Measurements from ENCODE around the gene KIRREL3. TPM values are rescaled to one million over a fixed set of nuclear protein-coding genes. Genes with fewer than 3 reads are reported as not detected.

The KIRREL3 gene
- total RNA-seq, 1 donor from 2014 or later = 0.26 TPM

DNA sequence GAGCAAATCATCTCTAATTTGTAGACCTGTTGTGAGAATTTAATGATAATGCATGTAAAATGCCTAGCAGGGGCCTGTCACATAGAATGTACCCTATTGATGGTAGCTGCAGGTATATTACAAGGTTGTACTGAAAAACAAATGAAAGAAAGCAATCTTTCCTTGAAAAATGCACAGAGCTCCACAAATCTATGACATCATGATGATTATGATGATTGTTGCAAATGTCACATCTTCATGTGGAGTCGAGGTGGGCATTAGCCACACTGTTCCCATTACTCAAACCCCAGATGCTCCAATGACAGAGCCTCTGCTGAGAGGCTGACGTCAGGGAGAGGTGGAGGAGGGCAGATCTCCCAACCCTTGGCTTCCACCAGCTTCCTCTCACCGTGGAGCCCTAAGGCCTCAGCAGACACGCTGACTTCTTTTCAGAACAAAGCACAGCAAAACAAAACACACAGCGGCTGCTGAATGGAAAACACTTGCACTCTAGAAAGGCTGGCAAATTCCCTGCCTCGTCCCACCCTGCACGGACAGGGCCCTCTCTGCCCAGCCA is 298.3 kb downstream of the KIRREL3 start:
- Mint-ChIP-seq H3K9me3 (ENCODE audit: low read depth) (peaks cover 3% of the 10 kb centered on the region), H3K4me1 (ENCODE audit: low read depth) (no peaks in the 10 kb centered on the region), H3K27me3 (peaks cover 48% of the 10 kb centered on the region), H3K4me3 (ENCODE audit: low read depth) (no peak overlapping the region), H3K27ac (no peak overlapping the region), H3K36me3 (ENCODE audit: insufficient read depth) (no peaks in the 10 kb centered on the region)
- DNase-seq (ENCODE audit: low spot score, unreplicated experiment) = no peak
- TF ChIP-seq CTCF (IDR thresholded peaks at IDR 0.05; ENCODE audit: unreplicated experiment) = no peak

DNA sequence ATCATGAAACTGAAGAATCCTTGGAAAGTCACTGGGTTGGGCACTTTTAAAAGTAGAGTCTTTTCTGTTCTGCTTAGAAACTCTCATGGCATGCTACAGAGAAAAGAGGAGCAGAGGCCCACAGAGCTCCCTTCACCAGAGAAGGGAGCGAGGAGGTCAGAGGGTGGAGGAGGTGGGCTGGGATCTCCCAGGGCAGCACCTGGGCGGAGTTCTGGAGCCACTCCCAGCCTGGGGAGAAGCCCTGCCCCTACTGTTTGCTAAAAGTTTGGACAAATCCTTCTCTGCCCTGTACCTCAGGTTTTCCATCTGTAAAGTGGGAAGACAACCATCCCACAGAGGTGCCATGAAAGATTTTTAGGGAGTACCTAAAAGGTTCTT is 299.1 kb downstream of the KIRREL3 start:
- Mint-ChIP-seq H3K4me1 (ENCODE audit: low read depth) (no peaks in the 10 kb centered on the region), H3K36me3 (ENCODE audit: insufficient read depth) (no peaks in the 10 kb centered on the region), H3K27ac (no peak overlapping the region), H3K9me3 (ENCODE audit: low read depth) (peaks cover 3% of the 10 kb centered on the region), H3K4me3 (ENCODE audit: low read depth) (no peak overlapping the region), H3K27me3 (peaks cover 54% of the 10 kb centered on the region)
- DNase-seq (ENCODE audit: low spot score, unreplicated experiment) = no peak
- no peak for TF ChIP-seq CTCF (IDR thresholded peaks at IDR 0.05; ENCODE audit: unreplicated experiment)

DNA sequence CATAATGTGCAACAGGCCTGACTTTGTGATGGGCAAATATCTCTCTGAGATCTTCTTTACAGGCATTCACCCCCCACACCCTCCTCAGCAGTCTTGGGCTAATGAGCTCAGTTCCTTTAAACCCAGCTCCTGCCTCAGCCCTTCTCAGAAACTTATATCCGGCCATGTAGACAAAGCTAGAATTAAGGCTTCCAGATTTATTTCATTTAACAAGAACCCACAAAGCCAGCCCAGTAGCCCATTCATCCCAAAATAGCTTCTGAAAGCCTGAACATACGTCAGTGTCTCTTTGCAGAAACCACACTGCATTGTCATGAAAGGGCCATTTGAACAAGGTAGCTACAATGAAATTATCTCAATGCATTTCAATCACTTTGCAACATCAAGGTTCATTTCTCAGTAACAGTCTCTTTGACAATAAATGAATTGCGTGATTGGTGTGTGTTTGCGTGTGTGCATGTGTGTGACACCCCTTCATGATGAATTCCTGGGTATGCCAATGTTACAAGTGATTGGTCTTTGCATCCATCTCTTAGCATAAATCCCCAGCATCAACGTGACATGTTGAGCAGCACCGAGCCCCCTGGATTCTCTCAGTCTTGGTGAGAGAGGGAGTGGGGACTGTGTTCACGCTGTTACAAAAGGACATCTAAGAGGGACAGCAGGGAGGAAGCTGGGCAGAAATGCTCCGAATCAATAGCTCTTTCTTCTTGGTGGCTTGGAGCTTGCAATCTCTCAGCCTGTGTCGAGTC is 299.6 kb downstream of the KIRREL3 start:
- Mint-ChIP-seq H3K36me3 (ENCODE audit: insufficient read depth) (no peaks in the 10 kb centered on the region), H3K27ac (no peak overlapping the region), H3K4me3 (ENCODE audit: low read depth) (no peak overlapping the region), H3K4me1 (ENCODE audit: low read depth) (no peaks in the 10 kb centered on the region), H3K9me3 (ENCODE audit: low read depth) (peaks cover 3% of the 10 kb centered on the region), H3K27me3 (peaks cover 58% of the 10 kb centered on the region)
- DNase-seq (ENCODE audit: low spot score, unreplicated experiment) = no peak
- TF ChIP-seq CTCF (IDR thresholded peaks at IDR 0.05; ENCODE audit: unreplicated experiment) = no peak

DNA sequence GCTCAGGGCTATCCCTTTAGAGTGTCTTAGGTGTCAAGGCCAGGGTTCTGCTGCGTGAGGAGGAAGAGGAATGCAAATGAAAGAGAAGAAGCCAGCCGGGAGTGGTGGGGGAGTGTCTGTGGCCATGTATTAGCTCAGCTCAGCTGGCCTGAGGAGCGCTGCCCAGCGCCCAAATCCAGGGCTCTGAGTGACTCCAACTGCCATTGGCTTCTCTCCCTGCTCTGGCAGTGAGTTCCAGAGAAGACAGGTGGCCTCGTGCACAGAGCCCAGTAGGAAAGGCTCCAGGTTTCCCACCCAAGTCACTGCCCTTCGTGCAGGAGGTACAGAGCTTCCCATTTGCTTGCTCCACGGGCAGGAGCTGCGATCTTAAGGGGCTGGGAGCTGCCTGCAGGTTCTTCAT is 302.0 kb downstream of the KIRREL3 start:
- no peak for TF ChIP-seq CTCF (IDR thresholded peaks at IDR 0.05; ENCODE audit: unreplicated experiment)
- Mint-ChIP-seq H3K4me1 (ENCODE audit: low read depth) (no peaks in the 10 kb centered on the region), H3K4me3 (ENCODE audit: low read depth) (no peak overlapping the region), H3K27ac (no peak overlapping the region), H3K36me3 (ENCODE audit: insufficient read depth) (no peaks in the 10 kb centered on the region), H3K9me3 (ENCODE audit: low read depth) (no peaks in the 10 kb centered on the region), H3K27me3 (peaks cover 60% of the 10 kb centered on the region)
- no peak for DNase-seq (ENCODE audit: low spot score, unreplicated experiment)

DNA sequence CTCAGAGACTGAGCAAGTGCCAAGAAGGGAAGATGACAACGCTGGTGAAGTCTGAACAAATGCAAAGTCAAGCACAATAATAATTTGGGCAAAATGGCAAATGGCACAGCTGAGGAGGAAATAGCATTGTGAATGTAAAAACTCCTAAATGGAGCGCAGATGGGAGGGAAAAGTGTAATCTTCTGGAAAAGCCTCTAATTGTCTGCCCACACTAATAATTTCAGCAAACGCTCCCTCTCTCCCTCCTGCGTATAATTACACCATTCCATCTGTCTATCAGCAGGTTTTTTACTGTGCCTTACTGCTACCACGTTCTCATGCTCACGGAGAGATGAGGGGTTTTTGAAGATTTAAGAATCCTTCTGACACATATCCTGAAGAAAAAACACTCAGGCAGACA is 302.6 kb downstream of the KIRREL3 start:
- Mint-ChIP-seq H3K4me3 (ENCODE audit: low read depth) (no peak overlapping the region), H3K4me1 (ENCODE audit: low read depth) (no peaks in the 10 kb centered on the region), H3K9me3 (ENCODE audit: low read depth) (no peaks in the 10 kb centered on the region), H3K36me3 (ENCODE audit: insufficient read depth) (no peaks in the 10 kb centered on the region), H3K27me3 (peaks cover 56% of the 10 kb centered on the region), H3K27ac (no peak overlapping the region)
- no peak for DNase-seq (ENCODE audit: low spot score, unreplicated experiment)
- no peak for TF ChIP-seq CTCF (IDR thresholded peaks at IDR 0.05; ENCODE audit: unreplicated experiment)

Data from progenitor cell of endocrine pancreas (in vitro differentiated cells).